ENCODE data around the gene BRIP1.
"Not testable (repeated sequence)": the region's sequence is repeated elsewhere in the genome, so short reads cannot be mapped to it uniquely, and the experiment has no call there.

Gene BRIP1

DNA sequence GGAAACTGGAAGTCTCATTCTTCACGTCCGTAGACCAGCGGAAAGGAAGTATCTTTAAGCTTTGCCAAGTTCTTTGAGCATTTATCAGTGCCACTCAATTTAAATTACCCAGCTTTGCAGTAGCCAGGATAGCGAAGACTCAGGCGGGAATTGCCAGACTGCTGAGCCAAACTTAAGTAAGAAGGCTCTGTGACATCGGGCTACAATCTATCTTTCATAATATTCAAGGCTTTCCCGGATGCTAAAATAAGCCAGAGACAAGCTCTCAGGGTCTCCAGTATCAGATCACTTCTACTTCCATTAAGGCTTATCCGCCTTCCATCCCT lies 436 bp upstream of the BRIP1 start:
- DNase-seq (ENCODE audit: low read depth) = no peak

DNA sequence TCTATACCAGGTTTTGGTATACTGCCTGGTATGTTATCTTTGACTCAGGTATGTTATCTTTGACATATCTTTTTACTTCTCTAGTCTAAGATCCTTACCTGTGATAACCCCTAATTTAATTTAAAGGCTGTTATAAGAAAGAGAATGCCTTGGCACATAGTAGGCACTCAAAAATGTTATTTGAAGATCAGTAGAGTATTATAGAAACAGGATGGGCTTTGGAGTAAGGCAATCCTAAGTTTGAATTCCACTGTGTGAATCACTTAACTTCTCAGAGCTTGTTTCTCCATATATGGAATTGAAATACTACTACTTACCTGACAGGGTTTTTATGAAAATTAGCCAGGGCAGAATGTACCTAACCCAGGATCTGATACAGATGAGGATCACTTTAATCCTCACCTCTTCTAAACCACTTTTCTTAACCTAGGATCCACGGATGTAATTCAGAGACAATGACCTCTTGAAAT lies 1.2 kb downstream of the BRIP1 start:
- DNase-seq (ENCODE audit: low read depth) = no peak

DNA sequence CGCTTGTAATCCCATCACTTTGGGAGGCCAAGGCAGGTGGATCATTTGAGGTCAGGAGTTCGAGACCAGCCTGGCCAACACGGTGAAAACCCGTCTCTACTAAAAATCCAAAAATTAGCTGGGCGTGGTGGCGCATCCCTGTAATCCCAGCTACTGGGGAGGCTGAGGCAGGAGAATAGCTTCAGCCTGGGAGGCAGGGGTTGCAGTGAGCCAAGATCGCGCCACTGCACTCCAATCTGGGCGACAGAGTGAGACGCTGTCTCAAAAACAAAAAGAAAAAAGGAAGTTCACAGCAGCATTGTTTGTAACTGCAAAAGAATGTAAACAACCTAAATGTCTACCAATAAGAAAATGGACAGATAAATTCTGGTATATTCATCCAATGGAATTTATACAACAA lies 2.9 kb downstream of the BRIP1 start:
- not testable (repeated sequence) for DNase-seq (ENCODE audit: low read depth)

DNA sequence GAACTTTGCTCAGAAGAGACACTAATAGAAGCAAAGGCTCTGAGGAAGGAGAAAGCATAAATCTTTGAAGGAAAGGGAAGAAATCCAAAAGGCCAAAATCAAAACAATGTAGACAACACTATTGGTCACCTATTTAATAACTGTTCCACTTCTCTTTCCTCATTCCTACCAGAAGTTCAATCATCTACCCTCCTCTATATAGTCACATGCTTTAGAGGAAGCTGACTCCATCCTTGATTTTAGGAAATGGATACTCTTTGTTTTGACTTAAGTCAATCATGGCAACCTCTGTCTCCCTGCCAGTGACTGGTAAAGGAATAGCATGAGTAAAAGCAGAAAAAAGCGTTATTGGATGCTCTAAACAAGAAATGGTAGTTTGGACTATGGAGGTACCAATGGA lies 7.3 kb downstream of the BRIP1 start:
- DNase-seq (ENCODE audit: low read depth) = no peak

DNA sequence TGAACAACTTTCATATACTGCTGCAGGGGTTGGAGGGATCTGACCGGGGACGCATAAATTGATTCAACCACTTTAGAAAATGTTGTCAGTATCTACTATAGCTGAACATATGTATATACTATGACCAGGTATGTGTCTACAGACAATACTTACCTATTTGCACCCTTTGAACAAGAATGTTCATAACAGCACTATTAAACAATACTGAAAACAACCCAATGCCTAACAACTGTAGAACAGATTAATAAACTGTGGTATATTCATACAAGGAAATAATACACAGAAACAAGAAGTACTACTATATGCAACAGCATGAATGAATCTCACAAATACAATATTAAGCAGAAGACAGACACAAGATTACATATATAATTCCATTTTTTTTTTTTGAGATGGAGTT lies 10.5 kb downstream of the BRIP1 start:
- no peak for DNase-seq (ENCODE audit: low read depth)

- DNase-seq (ENCODE audit: low read depth) = no peak
Measured at GRCh38 chr17:61849674-61850073, 13.7 kb downstream of the BRIP1 start.

GRCh38 chr17:61848896-61849295 lies 14.4 kb downstream of the BRIP1 start:
- no peak for DNase-seq (ENCODE audit: low read depth)

DNA sequence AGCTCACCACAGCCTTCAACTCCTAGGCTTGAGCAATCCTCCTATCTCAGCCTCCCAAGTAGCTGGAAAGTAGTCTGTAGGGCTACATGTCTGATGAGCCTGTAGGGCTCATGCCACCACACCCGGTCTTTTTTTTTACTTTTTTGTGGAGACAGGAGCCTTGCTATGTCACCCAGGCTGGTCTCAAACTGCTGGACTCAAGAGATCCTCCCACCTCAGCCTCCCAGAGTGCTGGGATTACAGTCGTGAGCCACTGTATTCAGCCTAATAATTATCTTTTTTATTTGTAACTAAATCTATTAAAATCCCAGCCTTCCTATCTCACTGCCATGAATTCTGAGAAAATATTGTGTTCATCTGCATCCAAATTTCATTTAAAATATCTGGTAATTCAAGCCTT lies 15.1 kb downstream of the BRIP1 start:
- no peak for DNase-seq (ENCODE audit: low read depth)

GRCh38 chr17:61847659-61848058 lies 15.7 kb downstream of the BRIP1 start:
- no peak for DNase-seq (ENCODE audit: low read depth)

DNA sequence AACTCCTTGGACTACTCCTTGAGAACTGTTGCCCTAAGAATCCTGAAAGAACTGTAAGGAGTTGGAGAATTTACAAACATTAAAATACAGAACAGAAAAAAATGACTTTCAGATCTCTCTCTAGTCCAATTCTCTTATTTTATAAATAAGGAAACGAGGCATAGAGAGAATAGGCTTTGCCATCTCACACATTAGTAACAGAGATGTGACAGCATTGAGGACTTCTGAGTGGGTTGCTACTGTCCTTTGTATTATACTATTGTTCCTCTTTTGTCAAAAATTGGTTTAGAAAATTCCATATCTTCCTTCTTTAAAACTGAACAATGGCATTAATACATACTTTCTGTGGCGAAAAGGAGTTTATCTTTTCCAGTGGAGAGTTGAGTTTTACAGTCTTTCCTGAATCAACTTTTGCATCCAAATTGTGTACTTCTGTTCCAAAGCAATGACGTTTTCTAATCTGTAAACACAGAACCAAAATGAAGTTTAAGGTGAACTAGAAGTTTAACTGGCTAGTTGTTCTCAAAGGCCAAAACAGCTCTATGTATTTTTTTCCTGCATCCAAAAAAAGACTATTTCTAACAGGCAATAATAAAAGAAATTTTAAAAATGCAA lies 16.5 kb downstream of the BRIP1 start:
- DNase-seq (ENCODE audit: low read depth) = no peak

DNA sequence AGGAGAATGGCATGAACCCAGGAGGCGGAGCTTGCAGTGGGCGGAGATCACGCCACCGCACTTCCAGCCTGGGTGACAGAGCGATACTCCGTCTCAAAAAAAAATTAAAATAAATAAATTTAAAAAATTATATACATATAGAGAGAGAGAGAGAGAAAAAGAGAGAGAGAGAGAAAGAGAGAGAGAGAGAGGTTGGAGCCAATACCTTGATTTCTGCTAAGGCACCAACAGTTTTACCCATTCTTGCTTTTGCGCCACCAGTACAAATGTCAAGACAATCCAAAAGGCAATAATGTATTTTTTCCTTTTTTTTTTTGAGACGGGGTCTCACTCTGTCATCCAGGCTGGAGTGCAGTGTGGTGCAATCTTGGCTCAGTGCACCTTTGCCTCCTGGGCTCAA lies 17.2 kb downstream of the BRIP1 start:
- DNase-seq (ENCODE audit: low read depth) = no peak

- no peak for DNase-seq (ENCODE audit: low read depth)
Measured at GRCh38 chr17:61843435-61843834, 19.9 kb downstream of the BRIP1 start.

GRCh38 chr17:61842899-61843298 lies 20.4 kb downstream of the BRIP1 start:
- no peak for DNase-seq (ENCODE audit: low read depth)

DNA sequence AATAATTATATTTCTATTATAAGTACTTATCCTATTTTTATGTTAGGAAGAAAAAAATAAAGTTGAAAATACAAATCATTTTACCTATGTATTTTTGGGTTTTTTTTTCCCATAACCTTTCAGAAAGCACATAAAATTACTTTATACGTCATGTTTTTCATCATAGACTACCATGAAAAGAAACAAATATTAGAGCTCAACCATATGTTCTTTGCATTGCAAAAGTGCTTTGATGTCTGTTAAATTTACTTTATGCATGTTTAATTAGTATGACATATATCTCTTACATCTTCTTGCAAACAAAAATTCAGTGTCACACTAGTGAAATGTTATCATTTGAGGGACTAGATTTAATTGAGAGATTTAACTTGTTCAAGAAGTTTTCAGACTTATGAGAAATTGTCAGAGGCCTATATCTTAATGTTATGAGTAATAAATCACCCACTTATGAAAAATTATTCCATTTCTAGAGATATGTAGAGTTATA lies 24.0 kb downstream of the BRIP1 start:
- no peak for DNase-seq (ENCODE audit: low read depth)

DNA sequence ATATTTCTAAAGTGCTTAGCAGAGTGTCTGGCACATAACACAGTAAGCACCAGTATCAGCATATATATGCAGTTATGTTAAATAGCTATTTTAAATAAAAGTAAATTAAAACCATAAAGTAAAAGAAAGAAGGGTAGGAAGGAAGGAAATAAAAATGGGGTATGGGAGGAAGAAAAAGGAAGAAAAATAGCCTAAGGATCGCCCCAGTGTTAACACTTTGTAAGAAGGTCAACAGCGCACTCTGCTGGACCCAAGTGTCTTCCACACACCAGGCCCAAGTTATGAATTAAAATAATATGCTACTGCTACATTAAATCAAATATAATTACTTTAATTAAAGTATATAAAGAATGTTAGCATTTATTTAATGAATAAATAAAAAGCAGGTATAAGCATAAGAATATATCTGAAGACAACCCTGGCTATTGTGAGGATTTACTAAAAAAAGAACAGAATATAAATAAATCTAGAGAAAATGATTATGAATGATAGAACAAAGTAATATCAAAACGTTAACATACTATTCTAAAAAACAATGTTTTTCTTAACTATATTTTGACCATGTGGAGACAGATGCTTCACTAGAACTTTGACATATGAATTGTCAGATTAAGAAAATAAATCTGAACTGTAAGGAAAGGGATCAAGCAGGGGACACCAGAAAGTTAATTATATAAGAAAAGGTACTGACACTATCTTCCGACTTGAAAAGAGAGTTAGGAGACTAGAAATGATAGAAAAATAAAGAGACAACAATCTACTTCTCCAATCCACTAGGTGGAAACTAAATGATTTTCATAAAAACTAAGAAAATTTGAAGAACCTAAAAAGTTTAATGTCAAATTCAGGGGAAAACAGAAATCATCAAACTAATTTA lies 25.9 kb downstream of the BRIP1 start:
- peak; percentile 28 for DNase-seq (ENCODE audit: low read depth)

GRCh38 chr17:61836266-61837174 lies 26.8 kb downstream of the BRIP1 start:
- no peak for DNase-seq (ENCODE audit: low read depth)

DNA sequence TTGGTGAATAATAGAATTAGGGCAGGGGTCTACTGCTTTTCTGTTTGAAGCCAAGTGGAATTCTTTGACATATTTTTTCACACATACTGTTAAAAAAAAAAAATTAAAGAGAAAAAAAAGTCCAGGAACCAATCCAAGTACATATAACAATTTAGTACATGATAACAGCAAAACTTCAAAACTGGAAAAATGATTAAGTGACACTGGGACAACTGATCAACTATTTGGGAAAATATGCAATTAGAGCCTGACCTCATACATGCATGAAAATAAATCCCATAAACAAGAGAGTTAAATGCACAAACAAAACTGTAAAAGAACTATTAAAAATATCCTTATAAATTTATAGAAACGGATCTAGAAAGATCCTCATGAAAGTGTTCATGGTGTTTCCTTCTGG lies 27.7 kb downstream of the BRIP1 start:
- no peak for DNase-seq (ENCODE audit: low read depth)

GRCh38 chr17:61834610-61835009 lies 28.7 kb downstream of the BRIP1 start:
- no peak for DNase-seq (ENCODE audit: low read depth)

GRCh38 chr17:61833536-61834193 lies 29.7 kb downstream of the BRIP1 start:
- peak; percentile 66 for DNase-seq (ENCODE audit: low read depth)

- DNase-seq (ENCODE audit: low read depth) = no peak
Measured at GRCh38 chr17:61832463-61832862, 30.9 kb downstream of the BRIP1 start.

GRCh38 chr17:61831099-61831498 lies 32.2 kb downstream of the BRIP1 start:
- DNase-seq (ENCODE audit: low read depth) = no peak

DNA sequence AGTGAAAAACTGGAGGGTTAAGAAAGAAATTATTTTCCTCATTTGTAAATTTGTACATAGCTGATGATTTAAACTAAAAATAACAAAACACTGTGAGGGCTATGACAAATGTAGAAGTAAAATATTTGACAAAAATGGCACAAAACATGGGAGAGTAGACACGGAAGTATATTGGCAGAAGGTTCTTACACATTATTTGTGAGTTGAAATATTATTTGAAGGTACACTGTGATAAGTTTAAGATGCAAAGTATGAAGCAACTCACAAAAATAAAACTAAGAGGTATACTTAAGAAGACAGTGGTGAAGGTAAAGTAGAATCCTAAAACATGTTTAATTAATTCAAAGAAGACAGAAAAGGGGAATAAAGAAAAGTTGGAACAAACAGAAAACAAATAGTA lies 34.6 kb downstream of the BRIP1 start:
- no peak for DNase-seq (ENCODE audit: low read depth)
